Fibroblast of lung (primary cell): Measurements from ENCODE around the gene NCOA1. TPM values are rescaled to one million over a fixed set of nuclear protein-coding genes. Genes with fewer than 3 reads are reported as not detected.

Experiments used
- DNase-seq, 2 donors: peaks; one replicate each; pipeline versions ENCODE4 v3.0.0 to v3.0.0-alpha.2; 2010; ENCODE audit warnings: low read depth in 2 of 2
- H2AFZ ChIP-seq: 2 replicates; pipeline ENCODE4 v1.5.1; 2012; ENCODE audit warnings: low read length, control low read depth, inconsistent platforms
- H3K27ac ChIP-seq: 2 replicates; pipeline ENCODE4 v1.5.1; 2011; ENCODE audit warnings: low read length, control low read depth; ENCODE audit not compliant: insufficient read depth
- H3K27me3 ChIP-seq: 2 replicates; pipeline ENCODE4 v1.5.1; 2011; ENCODE audit warnings: mild to moderate bottlenecking, low read length; ENCODE audit not compliant: control insufficient read depth, insufficient read depth
- H3K36me3 ChIP-seq: 2 replicates; pipeline ENCODE4 v1.5.1; 2011; ENCODE audit warnings: low read length; ENCODE audit not compliant: control insufficient read depth, insufficient read depth
- H3K4me1 ChIP-seq: 2 replicates; pipeline ENCODE4 v1.5.1; 2011; ENCODE audit warnings: low read length; ENCODE audit not compliant: control insufficient read depth, insufficient read depth; ENCODE audit errors: extremely low read depth
- H3K4me2 ChIP-seq: 2 replicates; pipeline ENCODE4 v1.5.1; 2011; ENCODE audit warnings: low read length, control low read depth; ENCODE audit not compliant: insufficient read depth; ENCODE audit errors: extremely low read depth
- H3K4me3 ChIP-seq, 4 experiments: fragments of 200-600 bp in 1 of 4; sonication (generic) in 1 of 4; replicated peaks in 1 of 4; 2 replicates each; pipeline ENCODE4 v1.5.1; 2011 to 2016; ENCODE audit warnings: low read length in 4 of 4, low read depth in 3 of 4, mild to moderate bottlenecking in 3 of 4, control low read depth in 2 of 4, inconsistent platforms in 1 of 4, mixed read lengths in 1 of 4; ENCODE audit not compliant: insufficient read depth in 1 of 4; ENCODE audit errors: control extremely low read depth in 1 of 4
- H3K79me2 ChIP-seq: 2 replicates; pipeline ENCODE4 v1.5.1; 2012; ENCODE audit warnings: mild to moderate bottlenecking, low read length, inconsistent platforms; ENCODE audit not compliant: control insufficient read depth, insufficient read depth
- H3K9ac ChIP-seq: 2 replicates; pipeline ENCODE4 v1.5.1; 2011; ENCODE audit warnings: mild to moderate bottlenecking, low read length, control low read depth; ENCODE audit not compliant: insufficient read depth
- H3K9me3 ChIP-seq: 2 replicates; pipeline ENCODE4 v1.5.1; 2012; ENCODE audit warnings: low read depth, low read length; ENCODE audit not compliant: control insufficient read depth, insufficient read depth
- H4K20me1 ChIP-seq: 2 replicates; pipeline ENCODE4 v1.5.1; 2011; ENCODE audit warnings: low read length; ENCODE audit not compliant: control insufficient read depth, insufficient read depth; ENCODE audit errors: extremely low read depth
- CTCF ChIP-seq, 2 donors: IDR thresholded peaks in 1 of 2; conservative IDR thresholded peaks in 1 of 2; 1 replicate in 1 of 2; 2 replicates in 1 of 2; pipeline ENCODE4 v1.5.1; 2011 to 2012; ENCODE audit warnings: low read length in 2 of 2, control low read depth in 1 of 2, inconsistent platforms in 1 of 2, low read depth in 1 of 2, mild to moderate bottlenecking in 1 of 2
- EZH2 ChIP-seq: IDR thresholded peaks from 2 replicates; pipeline ENCODE4 v1.5.1; 2012; ENCODE audit warnings: low read length, control low read depth, mild to moderate bottlenecking; ENCODE audit errors: missing control alignments
- polyA plus RNA-seq, 2 donors: library from polyadenylated mRNA; depleted of rRNA in 1 of 2; stranded (reverse) in 1 of 2; unstranded in 1 of 2; fragments of >200 nt; gene quantifications; 2 replicates each; pipeline ENCODE4 v1.2.1, GENCODE V29; 2011 to 2012; ENCODE audit warnings: missing spikeins in 1 of 2
- total RNA-seq: library from RNA; depleted of rRNA; stranded (reverse); fragments of >200 nt; gene quantifications from 2 replicates; pipeline ENCODE4 v1.2.1, GENCODE V29; 2014

NCOA1 gene
- total and polyA plus RNA-seq, 2 donors (not counting 1 experiment from before 2014, with no cell fraction given), result 15.5 to 19.8 TPM

DNA sequence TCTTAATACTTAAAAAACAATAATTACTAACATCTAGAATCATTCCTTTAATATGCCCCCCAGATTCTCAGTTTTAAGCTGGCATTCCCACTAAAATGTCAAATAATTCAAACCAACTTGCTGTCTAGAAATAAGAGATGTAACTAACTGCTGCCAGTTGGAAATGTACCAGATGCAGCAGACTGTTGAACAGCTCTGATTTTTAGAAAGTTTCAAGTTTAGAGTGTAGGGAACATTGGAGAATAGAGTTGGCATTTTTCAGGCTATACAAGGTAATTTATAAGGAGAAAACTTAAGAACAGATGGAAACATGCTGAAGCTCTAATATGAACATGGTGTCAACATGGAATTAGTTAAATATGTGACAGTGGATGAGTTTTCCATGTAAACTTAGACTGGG lies 200.8 kb downstream of the NCOA1 start:
- Histone ChIP-seq H3K36me3 (no peaks in the 10 kb centered on the region), H3K9ac (no peak overlapping the region), H3K27ac (no peak overlapping the region), H3K4me2 (no peak overlapping the region), H3K79me2 (no peaks in the 10 kb centered on the region), H3K9me3 (no peaks in the 10 kb centered on the region), H4K20me1 (no peaks in the 10 kb centered on the region), H2AFZ (no peak overlapping the region), H3K4me3 (no peak overlapping the region), H3K4me1 (no peaks in the 10 kb centered on the region), H3K27me3 (no peaks in the 10 kb centered on the region)
- TF ChIP-seq EZH2 (no peak), CTCF (conservative IDR thresholded peaks at IDR 0.05 in 1 of 2, IDR thresholded peaks at IDR 0.05 in 1 of 2; ENCODE audit: low read depth in 1 of 2, low read length in 2 of 2) (no peak)
- DNase-seq, result no peak

GRCh38 chr2:24697792-24698191 lies 206.7 kb downstream of the NCOA1 start:
- H3K36me3 ChIP-seq, result no peaks in the 10 kb centered on the region
- no peaks in the 10 kb centered on the region for H4K20me1 ChIP-seq
- H3K27me3 ChIP-seq, result no peaks in the 10 kb centered on the region
- H3K27ac ChIP-seq, result no peak overlapping the region
- no peak overlapping the region for H2AFZ ChIP-seq
- H3K4me3 ChIP-seq, result no peak overlapping the region
- H3K79me2 ChIP-seq, result no peaks in the 10 kb centered on the region
- peaks cover 3% of the 10 kb centered on the region for H3K4me1 ChIP-seq
- DNase-seq, result no peak
- H3K9me3 ChIP-seq, result no peaks in the 10 kb centered on the region
- no peak overlapping the region for H3K4me2 ChIP-seq
- TF ChIP-seq EZH2 (no peak), CTCF (conservative IDR thresholded peaks at IDR 0.05 in 1 of 2, IDR thresholded peaks at IDR 0.05 in 1 of 2; ENCODE audit: low read depth in 1 of 2, low read length in 2 of 2) (no peak)
- no peak overlapping the region for H3K9ac ChIP-seq

GRCh38 chr2:24702800-24703199 lies 211.7 kb downstream of the NCOA1 start:
- no peaks in the 10 kb centered on the region for H3K9me3 ChIP-seq
- no peak overlapping the region for H3K4me3 ChIP-seq
- H3K27me3 ChIP-seq, result no peaks in the 10 kb centered on the region
- no peak overlapping the region for H3K9ac ChIP-seq
- H2AFZ ChIP-seq, result no peak overlapping the region
- peak; percentile 78 to 94 for DNase-seq
- peak overlapping the region; percentile 48 for H3K4me2 ChIP-seq
- peaks cover 5% of the 10 kb centered on the region for H3K4me1 ChIP-seq
- no peaks in the 10 kb centered on the region for H4K20me1 ChIP-seq
- no peaks in the 10 kb centered on the region for H3K36me3 ChIP-seq
- TF ChIP-seq EZH2 (no peak), CTCF (conservative IDR thresholded peaks at IDR 0.05 in 1 of 2, IDR thresholded peaks at IDR 0.05 in 1 of 2; ENCODE audit: low read depth in 1 of 2, low read length in 2 of 2) (no peak)
- H3K27ac ChIP-seq, result peak overlapping the region; percentile 58
- H3K79me2 ChIP-seq, result no peaks in the 10 kb centered on the region
